ENCODE data around the gene PLEK2.
A peak's percentile ranks its signal among the peaks of the same experiment; 100 is the strongest.
"Not testable (repeated sequence)": the region's sequence is repeated elsewhere in the genome, so short reads cannot be mapped to it uniquely, and the experiment has no call there.

PLEK2 gene

GRCh38 chr14:67411820-67412421, at the start of gene PLEK2:
Gene PLEK2, minus strand, starts transcription at chr14:67412165. Its CDS starts 106 bp downstream, at chr14:67412059.
- peak; percentile 19 for DNase-seq

- DNase-seq: no peak
These were observed 49.5 kb upstream of the PLEK2 start for GRCh38 chr14:67461341-67461985.

- DNase-seq: no peak
These were observed 47.4 kb upstream of the PLEK2 start for GRCh38 chr14:67459336-67459735.

- DNase-seq: no peak
These were observed 45.8 kb upstream of the PLEK2 start for GRCh38 chr14:67457782-67458181.

- DNase-seq: no peak
These were observed 44.8 kb upstream of the PLEK2 start for GRCh38 chr14:67456732-67457131.

- no peak for DNase-seq
These were observed 41.8 kb upstream of the PLEK2 start for GRCh38 chr14:67453575-67454300.

- not testable (repeated sequence) for DNase-seq
These were observed 39.7 kb upstream of the PLEK2 start for GRCh38 chr14:67451667-67452066.

- DNase-seq: no peak
These were observed 37.1 kb upstream of the PLEK2 start for GRCh38 chr14:67449096-67449495.

GRCh38 chr14:67447033-67447381, 35.0 kb upstream of the PLEK2 start:
- no peak for DNase-seq

GRCh38 chr14:67446371-67447032, 34.5 kb upstream of the PLEK2 start:
- DNase-seq: no peak

- DNase-seq: no peak
These were observed 32.4 kb upstream of the PLEK2 start for GRCh38 chr14:67444395-67444794.

- no peak for DNase-seq
These were observed 30.4 kb upstream of the PLEK2 start for GRCh38 chr14:67442139-67442906.

GRCh38 chr14:67441672-67442071, 29.7 kb upstream of the PLEK2 start:
- no peak for DNase-seq

GRCh38 chr14:67441256-67441655, 29.3 kb upstream of the PLEK2 start:
- no peak for DNase-seq

- no peak for DNase-seq
These were observed 28.5 kb upstream of the PLEK2 start for GRCh38 chr14:67440513-67440912.

- DNase-seq: no peak
These were observed 27.0 kb upstream of the PLEK2 start for GRCh38 chr14:67438969-67439368.

GRCh38 chr14:67436006-67436866, 24.3 kb upstream of the PLEK2 start:
- DNase-seq: no peak

GRCh38 chr14:67435603-67436002, 23.6 kb upstream of the PLEK2 start:
- DNase-seq: no peak

- no peak for DNase-seq
These were observed 20.1 kb upstream of the PLEK2 start for GRCh38 chr14:67432050-67432564.

GRCh38 chr14:67429510-67430205, 17.7 kb upstream of the PLEK2 start:
- no peak for DNase-seq

- no peak for DNase-seq
These were observed 16.6 kb upstream of the PLEK2 start for GRCh38 chr14:67428501-67429031.

Data from CD4-positive, alpha-beta T cell treated with Interleukin-4 for 4 hours (primary cell).